ENCODE results near the gene SHISAL1.

The SHISAL1 gene

GRCh38 chr22:44286646-44287045 is 26.1 kb downstream of the SHISAL1 start:
- Histone ChIP-seq H3K4me3 (ENCODE audit: low read depth, low read length) (no peak overlapping the region), H3K9me3 (no peaks in the 10 kb centered on the region), H3K36me3 (no peaks in the 10 kb centered on the region), H3K4me1 (no peaks in the 10 kb centered on the region), H3K27me3 (no peaks in the 10 kb centered on the region)
- TF ChIP-seq CTCF (IDR thresholded peaks at IDR 0.05; ENCODE audit: low read depth, low read length): no peak
- DNase-seq: no peak

- no peaks in the 10 kb centered on the region for H3K36me3 ChIP-seq
- no peak for DNase-seq
- no peaks in the 10 kb centered on the region for H3K27me3 ChIP-seq
- H3K9me3 ChIP-seq: no peaks in the 10 kb centered on the region
- no peak overlapping the region for H3K4me3 ChIP-seq (ENCODE audit: low read depth, low read length)
- TF ChIP-seq CTCF (IDR thresholded peaks at IDR 0.05; ENCODE audit: low read depth, low read length): no peak
- no peaks in the 10 kb centered on the region for H3K4me1 ChIP-seq
Observed at GRCh38 chr22:44284711-44285110, 28.0 kb downstream of the SHISAL1 start.

- Histone ChIP-seq H3K9me3 (no peaks in the 10 kb centered on the region), H3K4me1 (no peaks in the 10 kb centered on the region), H3K27me3 (no peaks in the 10 kb centered on the region), H3K4me3 (ENCODE audit: low read depth, low read length) (no peak overlapping the region), H3K36me3 (no peaks in the 10 kb centered on the region)
- TF ChIP-seq CTCF (IDR thresholded peaks at IDR 0.05; ENCODE audit: low read depth, low read length): no peak
- DNase-seq: peak; percentile 54
Observed at GRCh38 chr22:44281768-44282637, 30.7 kb downstream of the SHISAL1 start.

- Histone ChIP-seq H3K9me3 (no peaks in the 10 kb centered on the region), H3K4me1 (no peaks in the 10 kb centered on the region), H3K36me3 (no peaks in the 10 kb centered on the region), H3K4me3 (ENCODE audit: low read depth, low read length) (no peak overlapping the region), H3K27me3 (no peaks in the 10 kb centered on the region)
- TF ChIP-seq CTCF (IDR thresholded peaks at IDR 0.05; ENCODE audit: low read depth, low read length): no peak
- DNase-seq: no peak
Observed at GRCh38 chr22:44280665-44281188, 32.0 kb downstream of the SHISAL1 start.

GRCh38 chr22:44279069-44279360 is 33.7 kb downstream of the SHISAL1 start:
- H3K36me3 ChIP-seq: no peaks in the 10 kb centered on the region
- no peak overlapping the region for H3K4me3 ChIP-seq (ENCODE audit: low read depth, low read length)
- H3K27me3 ChIP-seq: no peaks in the 10 kb centered on the region
- no peak for DNase-seq
- no peaks in the 10 kb centered on the region for H3K9me3 ChIP-seq
- H3K4me1 ChIP-seq: no peaks in the 10 kb centered on the region
- no peak for TF ChIP-seq CTCF (IDR thresholded peaks at IDR 0.05; ENCODE audit: low read depth, low read length)
